PC-3 (cell line): Measurements from ENCODE around the gene HTR2A.

Source experiments
- EZH2 ChIP-seq: fragments of 300-600 bp; sonication (generic); IDR thresholded peaks from one replicate; pipeline ENCODE4 v1.6.1; 2017; ENCODE audit warnings: antibody characterized with exemption, mild to moderate bottlenecking, low read length; ENCODE audit not compliant: unreplicated experiment
- EZH2phosphoT487 ChIP-seq: fragments of 300-600 bp; sonication (generic); IDR thresholded peaks from 2 replicates; pipeline ENCODE4 v1.6.1; 2018; ENCODE audit warnings: mild to moderate bottlenecking, antibody characterized with exemption, low read length, borderline replicate concordance
- TF ChIP-seq, protein P1 (sequence below): fragments of 300-600 bp; sonication (generic); conservative IDR thresholded peaks from 2 replicates; pipeline ENCODE4 v1.5.1; 2017; ENCODE audit warnings: antibody characterized with exemption, low read depth, mild to moderate bottlenecking, low read length

DNA sequence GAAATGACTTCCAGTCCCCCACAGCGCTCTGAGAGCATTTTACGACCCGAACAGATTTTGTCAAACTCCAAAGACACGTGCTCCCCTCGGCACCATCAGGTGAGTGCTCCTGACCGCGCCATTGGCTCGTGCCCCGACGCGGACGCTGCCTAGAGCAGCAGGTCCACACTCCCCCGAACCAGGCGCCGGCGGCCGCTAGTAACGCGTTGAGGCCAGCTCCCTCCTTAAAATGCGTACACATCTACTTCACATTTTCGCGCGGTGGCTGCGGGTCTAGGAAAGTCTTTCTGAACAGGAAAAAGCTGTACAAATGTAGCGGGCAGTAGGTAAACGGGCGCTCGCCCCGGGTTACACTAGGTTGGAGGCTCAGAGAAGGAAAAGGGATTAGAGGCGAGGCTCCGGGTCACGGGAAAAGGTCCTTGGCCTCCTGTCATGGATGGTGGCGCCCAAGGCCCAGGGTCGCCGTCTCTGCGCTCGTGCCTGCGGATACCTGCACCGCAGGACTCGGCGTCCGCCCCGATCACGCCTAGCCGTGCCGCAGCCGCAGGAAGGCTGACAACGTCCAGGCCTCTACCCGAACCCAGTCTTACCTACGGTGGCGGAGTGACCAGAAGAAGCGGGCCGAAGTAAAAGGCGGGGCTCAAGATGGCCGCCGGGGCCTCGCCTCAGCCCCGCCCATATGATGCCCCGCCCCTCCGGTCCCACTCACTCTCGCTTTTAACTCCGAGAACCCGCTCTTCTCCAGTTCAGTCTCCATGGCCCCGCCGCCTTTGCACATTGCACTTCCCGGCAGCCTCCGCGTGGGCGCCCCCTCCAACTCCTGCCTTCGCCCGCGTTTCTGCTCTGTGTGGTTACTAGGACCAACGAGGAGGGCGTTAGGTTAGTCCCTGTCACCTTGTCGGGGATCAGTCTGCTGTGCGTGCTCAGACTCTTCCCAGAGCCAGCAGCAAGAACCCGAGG, 100.1 kb downstream of the HTR2A start, which contains the start of gene ESD:
- TF ChIP-seq, protein P1, sequence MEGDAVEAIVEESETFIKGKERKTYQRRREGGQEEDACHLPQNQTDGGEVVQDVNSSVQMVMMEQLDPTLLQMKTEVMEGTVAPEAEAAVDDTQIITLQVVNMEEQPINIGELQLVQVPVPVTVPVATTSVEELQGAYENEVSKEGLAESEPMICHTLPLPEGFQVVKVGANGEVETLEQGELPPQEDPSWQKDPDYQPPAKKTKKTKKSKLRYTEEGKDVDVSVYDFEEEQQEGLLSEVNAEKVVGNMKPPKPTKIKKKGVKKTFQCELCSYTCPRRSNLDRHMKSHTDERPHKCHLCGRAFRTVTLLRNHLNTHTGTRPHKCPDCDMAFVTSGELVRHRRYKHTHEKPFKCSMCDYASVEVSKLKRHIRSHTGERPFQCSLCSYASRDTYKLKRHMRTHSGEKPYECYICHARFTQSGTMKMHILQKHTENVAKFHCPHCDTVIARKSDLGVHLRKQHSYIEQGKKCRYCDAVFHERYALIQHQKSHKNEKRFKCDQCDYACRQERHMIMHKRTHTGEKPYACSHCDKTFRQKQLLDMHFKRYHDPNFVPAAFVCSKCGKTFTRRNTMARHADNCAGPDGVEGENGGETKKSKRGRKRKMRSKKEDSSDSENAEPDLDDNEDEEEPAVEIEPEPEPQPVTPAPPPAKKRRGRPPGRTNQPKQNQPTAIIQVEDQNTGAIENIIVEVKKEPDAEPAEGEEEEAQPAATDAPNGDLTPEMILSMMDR, result no peak
- TF ChIP-seq EZH2phosphoT487, result no peak
- no peak for TF ChIP-seq EZH2
